AG08396 (cell line): Measurements from ENCODE around the gene RFT1.

Experiments used
- DNase-seq: peaks from one replicate; pipeline ENCODE4 v3.0.0; 2012; ENCODE audit warnings: low spot score, mixed read lengths

Gene RFT1

GRCh38 chr3:53130179-53131061 lies at the start of gene RFT1:
TSS of gene RFT1 (minus strand) at chr3:53130435. CDS start at chr3:53130400, 35 bp downstream.
- DNase-seq: peak; percentile 92

- DNase-seq: no peak
These were observed 49.3 kb upstream of the RFT1 start for GRCh38 chr3:53179580-53179979.

- no peak for DNase-seq
These were observed 48.0 kb upstream of the RFT1 start for GRCh38 chr3:53178246-53178645.

- DNase-seq: no peak
These were observed 45.6 kb upstream of the RFT1 start for GRCh38 chr3:53175613-53176540.

GRCh38 chr3:53174346-53175250 lies 44.4 kb upstream of the RFT1 start:
- DNase-seq: no peak

- no peak for DNase-seq
These were observed 42.9 kb upstream of the RFT1 start for GRCh38 chr3:53173107-53173506.

- no peak for DNase-seq
These were observed 41.7 kb upstream of the RFT1 start for GRCh38 chr3:53171827-53172505.

- DNase-seq: no peak
These were observed 40.8 kb upstream of the RFT1 start for GRCh38 chr3:53171064-53171418.

GRCh38 chr3:53170325-53171063 lies 40.3 kb upstream of the RFT1 start:
- no peak for DNase-seq

- DNase-seq: no peak
These were observed 39.6 kb upstream of the RFT1 start for GRCh38 chr3:53169832-53170324.

- no peak for DNase-seq
These were observed 39.0 kb upstream of the RFT1 start for GRCh38 chr3:53169045-53169831.

GRCh38 chr3:53168175-53168923 lies 38.1 kb upstream of the RFT1 start:
- no peak for DNase-seq

GRCh38 chr3:53167418-53168174 lies 37.4 kb upstream of the RFT1 start:
- no peak for DNase-seq

- DNase-seq: peak; percentile 92
These were observed 36.6 kb upstream of the RFT1 start for GRCh38 chr3:53166781-53167291.

- no peak for DNase-seq
These were observed 36.0 kb upstream of the RFT1 start for GRCh38 chr3:53166206-53166605.

GRCh38 chr3:53164911-53165310 lies 34.7 kb upstream of the RFT1 start:
- no peak for DNase-seq

GRCh38 chr3:53163444-53164387 lies 33.5 kb upstream of the RFT1 start:
- DNase-seq: no peak
